ENCODE results near the gene ADCY5. TPM values are rescaled to one million over a fixed set of nuclear protein-coding genes. Genes with fewer than 3 reads are reported as not detected.

Gene ADCY5
- total RNA-seq, 1 donor, result under 0.01 TPM

GRCh38 chr3:123449102-123449996 is 459 bp upstream of the ADCY5 start:
- peak overlapping the region; percentile 60 for H3K4me3 ChIP-seq (ENCODE audit: low read depth, low read length)
- DNase-seq (ENCODE audit: low read depth), result peak; percentile 3
- TF ChIP-seq CTCF (IDR thresholded peaks at IDR 0.05; ENCODE audit: insufficient read depth, low read length), result no peak

- no peak for TF ChIP-seq CTCF (IDR thresholded peaks at IDR 0.05; ENCODE audit: insufficient read depth, low read length)
- no peak for DNase-seq (ENCODE audit: low read depth)
- H3K4me3 ChIP-seq (ENCODE audit: low read depth, low read length), result no peak overlapping the region
These were observed 957 bp downstream of the ADCY5 start for GRCh38 chr3:123447749-123448517.

- H3K4me3 ChIP-seq (ENCODE audit: low read depth, low read length), result no peak overlapping the region
- DNase-seq (ENCODE audit: low read depth), result no peak
- TF ChIP-seq CTCF (IDR thresholded peaks at IDR 0.05; ENCODE audit: insufficient read depth, low read length), result no peak
These were observed 1.5 kb downstream of the ADCY5 start for GRCh38 chr3:123447416-123447748.

GRCh38 chr3:123446610-123447109 is 2.2 kb downstream of the ADCY5 start:
- no peak overlapping the region for H3K4me3 ChIP-seq (ENCODE audit: low read depth, low read length)
- DNase-seq (ENCODE audit: low read depth), result no peak
- TF ChIP-seq CTCF (IDR thresholded peaks at IDR 0.05; ENCODE audit: insufficient read depth, low read length), result no peak

GRCh38 chr3:123446210-123446609 is 2.7 kb downstream of the ADCY5 start:
- no peak for TF ChIP-seq CTCF (IDR thresholded peaks at IDR 0.05; ENCODE audit: insufficient read depth, low read length)

GRCh38 chr3:123445702-123446101 is 3.2 kb downstream of the ADCY5 start:
- DNase-seq (ENCODE audit: low read depth), result no peak
- H3K4me3 ChIP-seq (ENCODE audit: low read depth, low read length), result no peak overlapping the region
- TF ChIP-seq CTCF (IDR thresholded peaks at IDR 0.05; ENCODE audit: insufficient read depth, low read length), result no peak

More at GRCh38 chr3:123446210-123446609, 2.7 kb downstream of the ADCY5 start:
- no peak overlapping the region for H3K4me3 ChIP-seq (ENCODE audit: low read depth, low read length)
- no peak for DNase-seq (ENCODE audit: low read depth)

Data from fibroblast of the aortic adventitia (primary cell).